H1 (cell line): Measurements from ENCODE around the gene TSPEAR. TPM values are rescaled to one million over a fixed set of nuclear protein-coding genes. Genes with fewer than 3 reads are reported as not detected.

Experiments used
- CTCF ChIA-PET: fragments of 300-600 bp; sonication (Branson Sonifier 250); formaldehyde crosslinking; loops from one replicate; lab custom pipeline; 2021; ENCODE audit not compliant: partially characterized antibody; lab: Charles Lee
- POLR2A ChIA-PET: fragments of 300-600 bp; sonication (Branson Sonifier 250); formaldehyde crosslinking; loops from one replicate; lab custom pipeline; 2021; ENCODE audit warnings: inconsistent platforms; ENCODE audit not compliant: partially characterized antibody; lab: Charles Lee
- DNase-seq, 2 experiments: peaks; one replicate each; pipeline versions ENCODE4 v3.0.0 to v3.0.0-alpha.2; 2010 to 2022; ENCODE audit warnings: low spot score in 2 of 2, low read depth in 1 of 2, mixed read lengths in 1 of 2
- FAIRE-seq: peaks from 2 replicates; lab custom pipeline; 2011; peaks lifted over from hg19 to GRCh38; lab: Jason Lieb, UNC
- H2AFZ ChIP-seq: 2 replicates; pipeline ENCODE4 v1.8.1; 2012; ENCODE audit warnings: low read length, inconsistent platforms
- H2AK5ac ChIP-seq: 2 replicates; pipeline ENCODE4 v1.6.1; 2013; ENCODE audit warnings: low read depth, low read length
- H2BK120ac ChIP-seq: replicated peaks from 2 replicates; pipeline ENCODE3; 2013; ENCODE audit warnings: low read depth, low read length, inconsistent platforms
- H2BK12ac ChIP-seq: 2 replicates; pipeline ENCODE4 v1.6.1; 2013; ENCODE audit warnings: low read depth, low read length
- H2BK15ac ChIP-seq: 2 replicates; pipeline ENCODE4 v1.6.1; 2013; ENCODE audit warnings: low read length
- H2BK20ac ChIP-seq: 2 replicates; pipeline ENCODE4 v1.6.1; 2013; ENCODE audit warnings: low read length
- H2BK5ac ChIP-seq: 2 replicates; pipeline ENCODE4 v1.6.1; 2013; ENCODE audit warnings: low read depth, low read length
- H3K14ac ChIP-seq: 2 replicates; pipeline ENCODE4 v1.6.1; 2013; ENCODE audit warnings: inconsistent platforms; ENCODE audit not compliant: insufficient read length
- H3K18ac ChIP-seq: 2 replicates; pipeline ENCODE4 v1.6.1; 2013; ENCODE audit warnings: low read length; ENCODE audit errors: extremely low read depth
- H3K23ac ChIP-seq: 2 replicates; pipeline ENCODE4 v1.6.1; 2013; ENCODE audit warnings: inconsistent platforms; ENCODE audit not compliant: insufficient read length
- H3K23me2 ChIP-seq: 2 replicates; pipeline ENCODE4 v1.6.1; 2013; ENCODE audit warnings: low read depth, low read length
- H3K27ac ChIP-seq: 2 replicates; pipeline ENCODE4 v1.6.1; 2011; ENCODE audit warnings: low read depth, low read length, inconsistent platforms
- H3K27me3 ChIP-seq, 4 experiments: replicated peaks in 1 of 4; 1 replicate in 1 of 4; 2 replicates in 3 of 4; pipeline versions ENCODE4 v1.6.1 to v1.8.1; 2011 to 2013; ENCODE audit warnings: low read length in 3 of 4, mild to moderate bottlenecking in 3 of 4, inconsistent platforms in 2 of 4, mixed read lengths in 2 of 4, moderate library complexity in 1 of 4; ENCODE audit not compliant: control insufficient read depth in 3 of 4, insufficient read depth in 3 of 4; ENCODE audit errors: extremely low read depth in 1 of 4
- H3K36me3 ChIP-seq, 4 experiments: 2 replicates each; pipeline versions ENCODE4 v1.6.1 to v1.8.1; 2011 to 2013; ENCODE audit warnings: mild to moderate bottlenecking in 4 of 4, low read length in 3 of 4, moderate library complexity in 2 of 4, control low read depth in 1 of 4, inconsistent platforms in 1 of 4; ENCODE audit not compliant: insufficient read depth in 4 of 4, control insufficient read depth in 2 of 4
- H3K4ac ChIP-seq: replicated peaks from 2 replicates; pipeline ENCODE3; 2013; ENCODE audit warnings: low read length, low read depth, mixed read lengths, inconsistent platforms; ENCODE audit not compliant: insufficient read length
- H3K4me1 ChIP-seq, 4 experiments: replicated peaks in 1 of 4; 1 replicate in 1 of 4; 2 replicates in 3 of 4; pipeline versions ENCODE4 v1.6.1 to v1.8.1; 2011 to 2013; ENCODE audit warnings: low read length in 3 of 4, inconsistent platforms in 2 of 4, mixed read lengths in 1 of 4; ENCODE audit not compliant: insufficient read depth in 4 of 4, control insufficient read depth in 3 of 4
- H3K4me2 ChIP-seq, 2 experiments: 2 replicates each; pipeline versions ENCODE4 v1.6.1 to v1.8.1; 2011 to 2013; ENCODE audit warnings: low read depth in 2 of 2, low read length in 2 of 2, control low read depth in 1 of 2, inconsistent platforms in 1 of 2, mild to moderate bottlenecking in 1 of 2; ENCODE audit not compliant: insufficient read depth in 1 of 2
- H3K4me3 ChIP-seq, 4 experiments: fragments of 200-600, 300-600 bp in 1 of 4; sonication (generic), shearing (Covaris generic), sonication (Bioruptor Twin) in 1 of 4; 2 replicates each; pipeline versions ENCODE4 v1.5.1 to v1.8.1; 2011 to 2016; ENCODE audit warnings: low read length in 4 of 4, low read depth in 3 of 4, control low read depth in 2 of 4, inconsistent platforms in 2 of 4, mild to moderate bottlenecking in 2 of 4, mixed read lengths in 1 of 4, moderate library complexity in 1 of 4; ENCODE audit not compliant: insufficient read depth in 2 of 4; ENCODE audit errors: extremely low read depth in 1 of 4
- H3K56ac ChIP-seq: replicated peaks from 2 replicates; pipeline ENCODE3; 2013; ENCODE audit warnings: low read depth, mild to moderate bottlenecking, mixed read lengths, low read length, inconsistent platforms; ENCODE audit not compliant: insufficient read length
- H3K79me1 ChIP-seq: 2 replicates; pipeline ENCODE4 v1.6.1; 2013; ENCODE audit warnings: low read depth, low read length, control low read depth
- H3K79me2 ChIP-seq, 2 experiments: 2 replicates each; pipeline versions ENCODE4 v1.6.1 to v1.8.1; 2012 to 2013; ENCODE audit warnings: low read length in 2 of 2, mild to moderate bottlenecking in 2 of 2, inconsistent platforms in 1 of 2; ENCODE audit not compliant: insufficient read depth in 2 of 2, control insufficient read depth in 1 of 2
- H3K9ac ChIP-seq, 4 experiments: replicated peaks in 1 of 4; 1 replicate in 1 of 4; 2 replicates in 3 of 4; pipeline versions ENCODE4 v1.6.1 to v1.8.1; 2011 to 2013; ENCODE audit warnings: low read depth in 3 of 4, low read length in 3 of 4, control low read depth in 2 of 4, mild to moderate bottlenecking in 2 of 4, moderate library complexity in 2 of 4, inconsistent platforms in 1 of 4; ENCODE audit errors: extremely low read depth in 1 of 4
- H3K9me3 ChIP-seq, 2 experiments: 2 replicates each; pipeline versions ENCODE4 v1.6.1 to v1.8.1; 2012 to 2013; ENCODE audit warnings: mild to moderate bottlenecking in 2 of 2, moderate library complexity in 2 of 2, control low read depth in 1 of 2, inconsistent platforms in 1 of 2, low read depth in 1 of 2, low read length in 1 of 2, mixed read lengths in 1 of 2; ENCODE audit not compliant: insufficient read depth in 2 of 2
- H4K20me1 ChIP-seq, 2 experiments: replicated peaks in 1 of 2; 2 replicates each; pipeline versions ENCODE3 to v1.8.1; 2011 to 2013; ENCODE audit warnings: inconsistent platforms in 2 of 2, low read length in 2 of 2, mild to moderate bottlenecking in 1 of 2; ENCODE audit not compliant: insufficient read depth in 2 of 2, control insufficient read depth in 1 of 2
- H4K5ac ChIP-seq: 2 replicates; pipeline ENCODE4 v1.6.1; 2013; ENCODE audit warnings: low read length, low read depth, mixed read lengths, inconsistent platforms; ENCODE audit not compliant: insufficient read length
- H4K8ac ChIP-seq: 2 replicates; pipeline ENCODE4 v1.8.0; 2013; ENCODE audit warnings: mild to moderate bottlenecking, moderate library complexity, low read length, inconsistent platforms; ENCODE audit not compliant: insufficient read depth; ENCODE audit errors: extremely low read depth
- H4K91ac ChIP-seq: replicated peaks from 2 replicates; pipeline ENCODE3; 2013; ENCODE audit warnings: low read length, mixed read lengths, inconsistent platforms; ENCODE audit not compliant: insufficient read length
- ASH2L ChIP-seq: fragments of 200-600, 300-600 bp; sonication (generic); IDR thresholded peaks from one replicate; pipeline ENCODE4 v1.7.1; 2017; ENCODE audit warnings: low read length
- CREB1 ChIP-seq: IDR thresholded peaks from 2 replicates; pipeline ENCODE4 v1.6.1; 2012; ENCODE audit warnings: inconsistent platforms
- EGR1 ChIP-seq: IDR thresholded peaks from 2 replicates; pipeline ENCODE4 v1.6.1; 2011; ENCODE audit warnings: low read depth, low read length, borderline replicate concordance
- JUND ChIP-seq: IDR thresholded peaks from 2 replicates; pipeline ENCODE4 v1.6.1; 2011; ENCODE audit warnings: mild to moderate bottlenecking, improper control_type of control experiment, low read length
- POLR2AphosphoS5 ChIP-seq: IDR thresholded peaks from 2 replicates; pipeline ENCODE4 v1.6.1; 2011; ENCODE audit warnings: low read depth, low read length
- RAD21 ChIP-seq, 2 experiments: IDR thresholded peaks in 1 of 2; conservative IDR thresholded peaks in 1 of 2; 2 replicates each; pipeline ENCODE4 v1.6.1; 2011; ENCODE audit warnings: low read depth in 2 of 2, low read length in 2 of 2, improper control_type of control experiment in 1 of 2, inconsistent platforms in 1 of 2, mild to moderate bottlenecking in 1 of 2, moderate library complexity in 1 of 2
- RFX5 ChIP-seq: IDR thresholded peaks from 2 replicates; pipeline ENCODE4 v1.6.1; 2011; ENCODE audit warnings: low read depth, low read length, improper control_type of control experiment, borderline replicate concordance
- RXRA ChIP-seq: IDR thresholded peaks from 2 replicates; pipeline ENCODE4 v1.6.1; 2011; ENCODE audit warnings: low read depth, mild to moderate bottlenecking, low read length, moderate library complexity; ENCODE audit not compliant: insufficient read depth
- SIX5 ChIP-seq: IDR thresholded peaks from 2 replicates; pipeline ENCODE4 v1.6.1; 2011; ENCODE audit warnings: mild to moderate bottlenecking, low read depth, low read length
- SP4 ChIP-seq: IDR thresholded peaks from 2 replicates; pipeline ENCODE4 v1.6.1; 2012; ENCODE audit warnings: low read length, inconsistent platforms
- SUZ12 ChIP-seq: fragments of 200-600 bp; sonication (generic); IDR thresholded peaks from 2 replicates; pipeline ENCODE4 v1.6.1; 2012; ENCODE audit warnings: mild to moderate bottlenecking, inconsistent platforms, low read length, moderate library complexity, mixed read lengths
- TEAD4 ChIP-seq: IDR thresholded peaks from 2 replicates; pipeline ENCODE4 v1.6.1; 2012; ENCODE audit warnings: low read depth, low read length, inconsistent platforms, mixed read lengths
- whole genome bisulfite sequencing, 2 experiments: shearing (Covaris generic) in 1 of 2; methylation state at CpG; one replicate each; pipeline versions ENCODE4 v1.1.6 to v1.1.7; 2013 to 2015; ENCODE audit warnings: low lambda C conversion rate in 2 of 2, mixed read lengths in 2 of 2, inconsistent platforms in 1 of 2, low coverage in 1 of 2, missing lambda C conversion rate in 1 of 2; ENCODE audit not compliant: insufficient replicate concordance in 2 of 2, insufficient coverage in 1 of 2, insufficient read length in 1 of 2; ENCODE audit errors: extremely low coverage in 1 of 2, missing lambda C conversion rate in 1 of 2; 5-methylcytosine and 5-hydroxymethylcytosine counted together
- polyA plus RNA-seq, 7 experiments: library from polyadenylated mRNA; depleted of rRNA in 3 of 7; stranded (reverse) in 5 of 7; unstranded in 2 of 7; fragments of >200 nt in 5 of 7; fragments of 200-250 nt in 2 of 7; gene quantifications; 1 replicate in 5 of 7; 2 replicates in 1 of 7; 4 replicates in 1 of 7; pipeline versions ENCODE4 v1.2.1 to v1.2.3, GENCODE V29; 2011 to 2013; ENCODE audit warnings: missing spikeins in 2 of 7, mixed read lengths in 2 of 7
- total RNA-seq: library from RNA; stranded (reverse); fragmentation: NEBNext Ultra II Directional; extraction: Animal tissue kit (Norgen Biotek cat#: 25700); gene quantifications from 2 replicates; pipeline ENCODE4 v1.2.1, GENCODE V29; 2021

Gene TSPEAR
- total and polyA plus RNA-seq, 2 of the 8 experiments (the other 6 are each of a cell fraction or from before 2014, with no cell fraction given), result 0.58 to 0.89 TPM

- Histone ChIP-seq H3K4me2 (no peak overlapping the region), H2AFZ (no peak overlapping the region), H3K23me2 (no peaks in the 10 kb centered on the region; the same call in 1 of the 2 replicates), H3K9me3 (no peaks in the 10 kb centered on the region), H3K4ac (no peak overlapping the region), H2BK20ac (no peak overlapping the region), H3K27ac (no peak overlapping the region), H4K20me1 (peaks cover 0 to 1% of the 10 kb centered on the region in 2 experiments), H3K79me1 (no peaks in the 10 kb centered on the region), H4K8ac (no peak overlapping the region; the same call in 1 of the 2 replicates), H2BK12ac (no peak overlapping the region), H3K18ac (no peak overlapping the region), H2BK120ac (no peak overlapping the region), H2AK5ac (no peak overlapping the region), H3K4me3 (no peak overlapping the region), H3K27me3 (no peaks in the 10 kb centered on the region), H3K36me3 (no peaks in the 10 kb centered on the region), H3K14ac (no peak overlapping the region), H2BK5ac (no peak overlapping the region), H4K91ac (no peak overlapping the region), H3K23ac (no peak overlapping the region), H4K5ac (no peak overlapping the region), H3K56ac (no peak overlapping the region), H3K4me1 (peaks cover 0 to 2% (median 0%) of the 10 kb centered on the region in 4 experiments; a peak in 2 of 7 replicates), H3K9ac (no peak overlapping the region), H3K79me2 (no peaks in the 10 kb centered on the region), H2BK15ac (no peak overlapping the region)
- no peak for FAIRE-seq
- 92% methylated on average over 11 of the region's 12 CpGs; no CpG with 5 or more reads in 1 of the 2 experiments for WGBS, 2 experiments
- TF ChIP-seq SP4, result no peak
- TF ChIP-seq RXRA, result no peak
- no peak for TF ChIP-seq ASH2L
- no peak for TF ChIP-seq JUND
- TF ChIP-seq CREB1, result no peak
- no peak for TF ChIP-seq RAD21 (IDR thresholded peaks at IDR 0.05 in 1 of 2, conservative IDR thresholded peaks at IDR 0.05 in 1 of 2; ENCODE audit: low read depth in 2 of 2, low read length in 2 of 2)
- TF ChIP-seq TEAD4, result no peak
- TF ChIP-seq RFX5, result no peak
- TF ChIP-seq SIX5, result no peak
- TF ChIP-seq EGR1, result no peak
- TF ChIP-seq POLR2AphosphoS5, result no peak
- TF ChIP-seq SUZ12, result no peak
- ChIA-PET CTCF (interaction anchor here (1.1 kb wide), 1 partner anchor 27 kb away, joined by 3 read pairs; no protein-coding TSS in a partner anchor), POLR2A (no interaction called here)
- no peak for DNase-seq
These were observed 247.0 kb downstream of the TSPEAR start for GRCh38 chr21:44464351-44464750.
